GM19397 (cell line): ENCODE measurements around the gene ING2.
A peak's percentile ranks its signal among the peaks of the same experiment; 100 is the strongest.
"Not testable (repeated sequence)": the region's sequence is repeated elsewhere in the genome, so short reads cannot be mapped to it uniquely, and the experiment has no call there.

Experiments used
- ATAC-seq: cut with Tn5 transposase; IDR thresholded peaks from one replicate; pipeline ENCODE4 v1.9.1; 2021; ENCODE audit warnings: mild to moderate bottlenecking, moderate library complexity; ENCODE audit not compliant: unreplicated experiment

ING2 gene, protein sequence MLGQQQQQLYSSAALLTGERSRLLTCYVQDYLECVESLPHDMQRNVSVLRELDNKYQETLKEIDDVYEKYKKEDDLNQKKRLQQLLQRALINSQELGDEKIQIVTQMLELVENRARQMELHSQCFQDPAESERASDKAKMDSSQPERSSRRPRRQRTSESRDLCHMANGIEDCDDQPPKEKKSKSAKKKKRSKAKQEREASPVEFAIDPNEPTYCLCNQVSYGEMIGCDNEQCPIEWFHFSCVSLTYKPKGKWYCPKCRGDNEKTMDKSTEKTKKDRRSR

DNA sequence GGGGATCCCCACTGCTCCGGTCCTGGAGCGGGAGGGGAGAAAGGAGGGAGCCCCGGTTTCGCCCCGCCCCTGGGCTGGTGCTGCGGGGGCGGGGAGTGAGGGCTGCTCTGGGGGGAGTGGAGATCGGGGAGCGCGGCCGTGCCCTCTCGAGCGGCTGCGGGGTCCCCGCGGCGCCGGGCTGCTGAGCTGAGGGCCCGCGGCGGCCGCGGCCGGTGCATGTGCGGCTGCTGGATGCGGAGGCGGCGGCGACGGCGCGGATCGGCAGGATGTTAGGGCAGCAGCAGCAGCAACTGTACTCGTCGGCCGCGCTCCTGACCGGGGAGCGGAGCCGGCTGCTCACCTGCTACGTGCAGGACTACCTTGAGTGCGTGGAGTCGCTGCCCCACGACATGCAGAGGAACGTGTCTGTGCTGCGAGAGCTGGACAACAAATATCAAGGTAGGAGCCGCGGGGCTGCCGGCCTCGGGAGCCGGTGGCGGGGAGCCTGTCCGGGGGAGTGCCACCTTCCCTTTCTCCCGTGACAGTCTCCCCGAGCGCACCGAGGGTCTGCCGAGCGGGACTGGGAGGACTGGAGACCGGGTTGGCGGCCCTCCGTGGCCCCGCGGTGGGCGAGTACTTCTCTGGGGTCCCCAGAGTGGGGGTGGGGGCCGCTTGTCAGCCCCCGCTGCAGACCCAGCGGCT, at the start of gene ING2:
Gene ING2 (plus strand): TSS at position 129 of the 681 bp plus-strand sequence. CDS start 138 bp downstream, at position 267.
- ATAC-seq: peak; percentile 50

DNA sequence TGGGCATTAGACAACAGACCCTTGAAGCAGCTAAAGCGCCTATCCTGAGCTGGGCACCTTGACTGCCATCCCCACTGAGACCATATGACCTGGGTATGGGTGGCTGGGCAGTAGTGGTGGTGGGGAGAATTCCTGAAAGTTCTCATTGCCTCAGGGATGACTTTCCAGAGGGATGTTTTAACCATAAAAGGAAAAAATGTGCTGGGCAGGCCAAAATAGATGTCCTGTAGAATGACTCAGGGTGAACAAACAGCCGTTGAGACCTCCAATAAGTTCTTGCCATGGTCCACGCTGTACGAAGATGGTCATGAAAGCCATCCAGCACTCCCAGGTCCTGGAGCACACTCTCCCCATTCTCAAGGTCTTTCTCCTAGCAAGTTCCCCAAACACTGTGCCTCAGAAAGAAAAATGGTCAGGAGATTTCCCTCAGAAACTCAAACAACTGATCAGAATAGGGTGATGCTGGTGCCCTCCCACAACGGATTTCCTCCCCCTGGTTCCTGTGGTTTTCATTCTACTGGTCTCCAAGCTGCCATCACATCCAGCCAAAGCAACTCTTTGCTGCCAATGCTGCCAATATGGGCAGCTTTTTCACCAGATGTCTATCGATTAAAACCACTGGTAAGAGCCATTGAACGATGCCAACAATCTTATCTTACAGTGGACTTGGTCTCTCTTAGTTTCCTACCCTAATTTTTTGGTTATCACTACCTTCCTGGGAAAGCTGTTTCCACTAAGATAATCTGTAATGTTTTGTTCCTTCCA, 49.2 kb upstream of the ING2 start:
- ATAC-seq: no peak

DNA sequence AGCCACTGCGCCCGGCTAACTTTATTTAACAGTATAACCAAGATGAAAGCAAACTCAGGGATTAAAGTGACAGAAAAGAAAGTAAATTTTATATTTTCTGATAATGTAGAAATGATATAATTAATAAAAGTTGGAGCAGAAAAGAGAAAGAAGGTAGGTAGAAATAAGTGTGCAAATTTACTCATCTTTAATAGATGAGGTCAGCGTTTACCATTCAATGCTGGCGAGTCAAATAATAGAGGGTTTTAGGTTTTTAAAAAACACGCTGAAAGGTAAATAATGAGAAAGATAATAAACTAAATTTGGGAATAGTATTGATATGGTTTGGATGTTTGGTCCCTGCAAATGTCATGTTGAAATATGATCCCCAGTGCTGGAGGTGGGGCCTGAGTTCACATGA, 46.9 kb upstream of the ING2 start:
- no peak for ATAC-seq

DNA sequence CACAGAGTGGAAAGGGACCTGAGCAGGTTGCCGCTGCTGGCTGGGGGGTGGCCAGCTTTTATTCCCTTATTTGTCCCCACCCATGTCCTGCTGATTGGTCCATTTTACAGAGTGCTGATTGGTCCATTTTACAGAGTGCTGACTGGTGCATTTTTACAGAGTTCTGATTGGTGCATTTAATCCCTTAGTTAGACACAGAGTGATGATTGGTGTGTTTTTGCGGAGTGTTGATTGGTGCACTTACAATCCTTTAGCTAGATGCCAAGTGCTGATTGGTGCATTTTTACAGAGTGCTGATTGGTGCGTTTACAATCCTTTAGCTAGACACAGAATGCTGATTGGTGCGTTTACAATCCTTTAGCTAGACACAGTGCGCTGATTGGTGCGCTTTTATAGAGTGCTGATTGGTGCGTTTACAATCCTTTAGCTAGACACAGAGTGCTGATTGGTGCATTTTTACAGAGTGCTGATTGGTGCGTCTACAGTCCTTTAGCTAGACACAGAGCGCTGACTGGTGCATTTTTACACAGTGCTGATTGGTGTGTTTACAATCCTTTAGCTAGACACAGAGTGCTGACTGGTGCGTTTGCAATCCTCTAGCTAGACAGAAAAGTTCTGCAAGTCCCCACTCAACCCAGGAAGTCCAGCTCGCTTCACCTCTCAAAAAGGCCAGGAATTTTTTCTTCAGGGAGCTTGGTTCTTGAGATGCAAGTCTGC, 40.8 kb upstream of the ING2 start:
- ATAC-seq: not testable (repeated sequence)

DNA sequence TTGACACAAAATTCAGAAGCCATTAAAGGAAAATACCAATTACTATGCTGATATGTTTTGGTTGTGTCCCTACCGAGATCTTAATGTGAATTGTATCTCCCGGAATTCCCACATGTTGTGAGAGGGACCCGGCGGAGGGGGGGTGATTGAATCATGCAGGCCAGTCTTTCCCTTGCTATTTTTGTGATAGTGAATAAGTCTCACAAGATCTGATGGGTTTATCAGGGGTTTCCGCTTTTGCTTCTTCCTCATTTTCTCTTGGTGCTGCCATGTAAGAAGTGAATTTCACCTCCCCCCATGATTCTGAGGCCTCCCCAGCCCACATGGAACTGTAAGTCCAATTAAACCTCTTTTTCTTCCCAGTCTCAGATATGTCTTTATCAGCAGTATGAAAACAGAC, 39.0 kb upstream of the ING2 start:
- ATAC-seq: not testable (repeated sequence)

DNA sequence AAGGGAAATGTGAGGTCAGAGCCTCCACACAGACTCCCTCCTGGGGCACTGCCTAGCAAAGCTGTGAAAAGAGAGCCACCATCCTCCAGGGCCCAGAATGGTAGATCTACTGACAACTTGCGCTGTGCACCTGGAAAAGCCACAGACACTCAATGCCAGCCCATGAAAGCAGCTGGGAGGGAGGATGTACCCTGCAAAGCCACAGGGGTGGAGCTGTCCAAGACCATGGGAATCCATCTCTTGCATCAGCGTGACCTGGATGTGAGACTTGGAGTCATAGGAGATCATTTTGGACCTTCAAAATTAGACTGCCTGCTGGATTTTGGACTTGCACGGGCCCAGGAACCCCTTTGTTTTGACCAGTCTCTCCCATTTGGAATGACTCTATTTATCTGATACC, 37.6 kb upstream of the ING2 start:
- no peak for ATAC-seq

DNA sequence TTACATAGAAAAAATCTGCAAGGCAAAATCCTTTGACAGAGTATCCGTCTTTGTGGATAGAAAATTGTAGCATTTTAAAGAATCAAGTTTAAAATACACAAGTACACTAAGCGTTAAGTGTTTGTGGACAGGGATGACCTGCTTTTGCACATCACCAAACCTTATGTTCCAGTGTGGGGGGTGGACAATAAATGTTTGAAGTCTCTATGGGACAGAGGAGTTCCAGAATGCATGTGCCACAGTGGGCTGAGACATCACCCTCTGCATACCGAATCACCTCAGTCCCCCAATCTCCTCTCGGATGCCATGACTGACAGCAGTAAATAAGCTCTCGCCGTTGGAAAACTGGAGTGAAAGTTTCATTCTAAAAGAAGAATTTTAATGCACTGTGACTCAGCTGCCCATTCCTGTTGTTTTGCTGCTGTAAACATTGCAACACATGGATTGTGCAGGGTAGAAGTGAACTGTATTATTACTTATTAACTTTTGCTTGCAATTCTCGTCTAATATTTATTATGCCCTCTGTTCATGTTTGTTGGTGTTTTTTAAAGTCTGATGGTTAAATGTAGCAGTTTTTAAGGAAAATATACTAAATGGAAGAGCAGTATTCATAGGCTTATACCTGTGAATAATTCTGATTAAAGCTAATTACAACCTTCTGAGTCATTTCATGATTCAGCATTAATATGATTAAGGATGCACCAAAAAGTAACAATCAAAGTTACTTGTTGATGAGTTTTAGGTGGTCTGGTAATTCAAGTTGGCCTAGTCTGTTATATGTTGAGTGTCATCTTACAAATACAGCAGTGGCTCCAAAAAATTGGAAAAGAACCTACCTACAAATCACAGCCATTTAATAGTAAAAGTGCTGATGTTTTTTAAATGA, 36.4 kb upstream of the ING2 start:
- ATAC-seq: no peak

DNA sequence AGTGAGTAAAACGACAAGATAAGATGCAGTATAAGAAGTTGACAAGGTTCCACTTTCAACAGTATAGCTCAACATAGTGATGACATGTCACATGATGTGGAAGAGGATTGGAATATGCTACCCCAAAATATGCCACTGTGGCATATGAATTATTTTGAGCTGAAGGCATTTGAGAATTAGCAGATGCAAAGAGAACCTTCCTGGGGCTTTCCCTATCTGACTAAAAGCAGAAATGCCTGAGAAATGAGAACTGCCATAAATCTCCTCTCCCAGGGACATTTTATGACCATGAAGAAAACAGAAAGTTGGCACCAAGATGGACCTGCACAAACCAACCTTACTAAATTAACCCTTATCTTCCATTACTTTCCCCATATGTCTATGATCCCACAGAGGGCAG, 35.6 kb upstream of the ING2 start:
- ATAC-seq: no peak

DNA sequence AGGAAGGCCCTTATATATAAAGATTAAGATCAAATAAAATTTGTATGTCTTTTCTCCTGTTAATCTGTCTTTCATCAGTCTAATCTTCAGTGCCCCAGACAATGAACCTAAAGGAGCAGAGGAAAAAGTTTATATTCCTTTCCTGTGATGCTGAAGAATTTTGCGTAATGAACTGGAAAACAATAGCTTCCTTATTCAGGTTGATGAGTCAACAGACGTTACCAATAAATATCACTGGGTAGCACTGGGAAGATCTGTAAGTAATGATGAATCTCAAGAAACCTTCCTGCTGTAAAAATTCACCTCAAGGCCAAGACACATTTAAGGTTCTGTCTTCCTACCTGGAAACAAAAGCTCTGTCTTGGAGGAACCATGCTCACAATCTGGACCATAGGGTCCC, 34.9 kb upstream of the ING2 start:
- no peak for ATAC-seq

DNA sequence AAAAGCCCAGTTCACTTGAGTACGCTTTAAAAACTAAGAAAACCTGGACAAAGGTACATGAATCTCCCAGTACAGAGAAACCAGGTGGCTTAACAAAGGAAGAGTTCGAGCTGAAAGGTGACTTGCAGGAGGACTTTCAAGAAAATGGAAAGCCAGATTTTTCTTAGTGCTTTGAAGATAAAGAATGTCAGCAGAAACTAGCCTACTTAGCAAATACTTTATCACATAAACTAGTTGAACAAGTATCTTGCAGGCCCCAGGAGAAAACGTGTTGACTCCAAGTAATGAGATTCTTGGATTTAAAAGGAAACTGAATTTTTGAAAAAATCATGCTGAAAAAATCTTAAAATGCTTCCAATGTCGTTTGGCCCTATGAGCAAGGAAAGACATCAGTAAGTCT, 34.0 kb upstream of the ING2 start:
- no peak for ATAC-seq

DNA sequence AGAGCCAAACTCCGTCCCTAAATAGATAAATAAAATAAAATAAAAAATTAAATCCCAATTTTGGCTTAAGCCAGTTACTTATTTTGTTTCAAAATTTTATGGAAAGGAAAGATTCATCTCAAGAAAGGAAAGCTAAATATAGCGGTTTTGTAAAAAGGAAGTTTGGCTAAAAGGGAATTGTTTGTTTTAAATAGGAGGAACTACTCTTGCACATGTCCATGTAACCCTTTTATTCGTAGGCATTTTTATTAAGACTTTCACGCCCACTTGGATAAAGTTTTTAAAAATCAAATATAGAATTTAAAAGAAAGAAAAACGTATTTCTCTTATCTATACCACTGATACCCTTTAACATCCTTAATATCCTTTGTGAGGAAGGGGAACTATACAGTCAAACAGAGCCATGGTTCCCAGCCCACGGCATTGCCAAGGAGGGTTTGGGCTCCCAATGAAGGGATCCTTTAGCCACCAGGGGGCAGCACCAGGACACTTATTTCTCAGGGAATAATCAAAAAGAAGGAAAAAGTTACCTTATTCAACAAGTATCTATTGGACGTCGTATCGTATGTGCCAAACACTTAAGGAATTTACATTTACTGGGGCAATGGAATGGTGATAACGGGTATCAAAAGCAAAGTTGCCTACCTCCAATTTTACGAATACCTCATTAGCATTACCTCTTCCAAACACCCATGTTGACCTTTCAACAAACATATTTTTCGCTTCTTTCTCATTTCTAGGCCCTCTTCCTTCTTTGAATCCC, 32.7 kb upstream of the ING2 start:
- ATAC-seq: no peak

DNA sequence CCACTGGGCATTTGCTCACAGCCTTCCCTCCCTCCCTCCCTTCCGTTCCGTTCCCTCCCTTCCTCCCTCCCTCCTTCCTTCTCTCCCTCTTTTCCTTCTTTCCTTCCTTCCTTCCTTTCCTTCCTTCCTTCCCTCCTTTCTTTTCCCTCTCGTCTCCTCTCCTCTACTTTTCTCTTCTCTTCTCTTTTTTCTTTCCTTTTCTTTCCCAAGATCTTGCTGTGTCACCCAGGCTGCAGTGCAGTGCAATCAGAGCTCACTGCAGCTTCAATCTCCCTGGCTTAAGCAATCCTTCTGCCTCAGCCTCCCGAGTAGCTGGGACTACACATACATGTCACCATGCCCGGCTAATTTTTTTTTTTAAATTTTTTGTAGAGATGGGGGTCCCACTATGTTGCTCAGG, 26.7 kb upstream of the ING2 start:
- no peak for ATAC-seq

DNA sequence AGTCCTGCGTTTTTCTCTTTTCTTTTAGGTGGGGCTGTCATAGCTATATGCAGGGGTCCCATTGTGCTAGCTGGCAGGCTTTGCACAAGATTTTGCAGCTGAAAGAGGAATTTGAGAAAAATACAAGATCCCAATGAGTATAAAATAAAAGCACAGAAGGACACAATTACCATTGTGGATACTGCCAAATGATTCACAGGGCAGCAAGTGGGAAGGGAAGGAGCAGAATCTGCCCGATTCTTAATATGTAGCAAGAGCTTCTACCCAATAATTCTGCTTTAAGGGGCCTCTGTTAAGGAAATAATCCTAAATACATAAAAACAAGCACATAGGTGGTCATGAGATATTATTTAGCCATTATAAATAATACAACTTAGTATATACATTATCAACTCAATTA, 25.9 kb upstream of the ING2 start:
- ATAC-seq: no peak

DNA sequence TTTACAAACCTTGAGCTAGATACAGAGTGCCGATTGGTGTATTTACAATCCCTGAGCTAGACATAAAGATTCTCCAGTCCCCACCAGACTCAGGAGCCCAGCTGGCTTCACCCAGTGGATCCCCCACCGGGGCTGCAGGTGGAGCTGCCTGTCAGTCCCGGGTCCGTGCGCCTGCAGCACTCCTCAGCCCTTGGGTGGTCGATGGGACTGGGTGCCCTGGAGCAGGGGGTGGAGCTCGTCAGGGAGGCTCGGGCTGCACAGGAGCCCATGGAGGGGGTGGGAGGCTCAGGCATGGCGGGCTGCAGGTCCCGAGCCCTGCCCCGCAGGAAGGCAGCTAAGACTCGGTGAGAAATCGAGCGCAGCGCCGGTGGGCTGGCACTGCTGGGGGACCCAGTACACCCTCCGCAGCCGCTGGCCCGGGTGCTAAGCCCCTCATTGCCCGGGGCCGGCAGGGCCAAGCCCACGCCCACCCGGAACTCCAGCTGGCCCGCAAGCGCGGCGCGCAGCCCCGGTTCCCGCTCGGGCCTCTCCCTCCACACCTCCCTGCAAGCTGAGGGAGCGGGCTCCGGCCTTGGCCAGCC, 22.3 kb upstream of the ING2 start:
- ATAC-seq: not testable (repeated sequence)

DNA sequence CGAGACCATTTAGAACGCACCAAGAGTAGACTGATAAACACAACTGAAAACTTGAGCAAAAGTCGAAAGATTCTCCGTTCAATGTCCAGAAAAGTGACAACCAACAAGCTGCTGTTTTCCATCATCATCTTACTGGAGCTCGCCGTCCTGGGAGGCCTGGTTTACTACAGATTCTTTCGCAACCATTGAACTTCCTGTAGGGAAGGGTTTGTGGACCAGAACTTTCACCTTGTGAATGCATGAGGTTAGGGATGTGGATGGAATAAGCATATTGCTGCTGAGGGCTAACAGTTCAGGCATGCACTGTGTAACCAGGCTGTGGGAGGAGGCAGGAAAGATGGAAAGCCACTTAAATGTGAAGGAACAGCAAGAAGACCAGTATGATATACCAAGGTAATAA, 20.9 kb upstream of the ING2 start:
- ATAC-seq: no peak

DNA sequence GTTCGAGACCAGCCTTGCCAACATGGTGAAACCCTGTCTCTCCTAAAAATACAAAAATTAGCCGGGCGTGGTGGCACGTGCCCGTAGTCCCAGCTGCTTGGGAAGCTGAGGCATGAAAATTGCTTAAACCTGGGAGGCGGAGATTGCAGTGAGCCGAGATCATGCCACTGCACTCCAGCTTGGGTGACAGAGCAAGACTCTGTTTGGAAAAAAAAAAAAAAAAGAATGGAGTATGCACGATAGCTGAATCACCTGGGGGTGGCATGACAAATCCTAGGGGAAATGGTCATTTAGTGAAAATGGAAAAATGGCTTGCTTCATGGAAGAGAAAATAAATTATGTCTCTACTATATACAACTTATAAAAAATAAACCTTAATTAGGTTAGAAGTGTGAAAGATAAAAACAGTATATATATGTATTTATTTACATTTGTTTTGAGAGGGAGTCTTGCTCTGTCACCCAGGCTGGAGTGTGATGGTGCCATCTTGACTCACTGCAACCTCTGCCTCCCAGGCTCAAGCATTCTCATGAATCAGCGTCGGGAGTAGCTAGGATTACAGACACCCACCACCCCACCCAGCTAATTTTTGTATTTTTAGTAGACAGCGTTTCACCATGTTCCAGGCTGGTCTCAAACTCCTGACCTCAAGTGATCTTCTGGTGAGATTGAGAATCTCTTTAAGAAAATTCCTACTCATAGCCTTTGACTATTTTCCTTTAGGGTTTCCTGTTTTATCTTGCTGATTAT, 19.3 kb upstream of the ING2 start:
- ATAC-seq: no peak

DNA sequence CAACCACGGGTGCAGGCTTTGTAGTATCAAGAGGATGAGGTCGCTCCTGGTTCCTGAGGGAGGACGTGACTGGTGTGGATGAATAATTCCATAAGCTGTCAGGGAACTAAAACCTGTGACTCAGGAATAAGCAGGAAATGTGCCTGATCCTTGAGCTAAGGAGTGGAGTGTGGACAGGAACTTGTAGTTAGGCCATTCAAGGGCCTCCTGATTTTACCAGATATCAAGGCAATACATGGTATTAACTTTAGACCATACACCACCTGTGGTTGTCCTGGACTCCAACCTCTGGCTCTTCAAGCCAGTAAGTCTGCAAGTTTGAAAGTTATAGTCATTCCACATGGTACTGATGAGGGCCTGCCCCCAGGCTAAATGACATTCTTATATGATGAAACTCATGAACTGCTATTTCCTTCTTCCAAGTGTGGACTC, 12.1 kb upstream of the ING2 start:
- ATAC-seq: no peak

DNA sequence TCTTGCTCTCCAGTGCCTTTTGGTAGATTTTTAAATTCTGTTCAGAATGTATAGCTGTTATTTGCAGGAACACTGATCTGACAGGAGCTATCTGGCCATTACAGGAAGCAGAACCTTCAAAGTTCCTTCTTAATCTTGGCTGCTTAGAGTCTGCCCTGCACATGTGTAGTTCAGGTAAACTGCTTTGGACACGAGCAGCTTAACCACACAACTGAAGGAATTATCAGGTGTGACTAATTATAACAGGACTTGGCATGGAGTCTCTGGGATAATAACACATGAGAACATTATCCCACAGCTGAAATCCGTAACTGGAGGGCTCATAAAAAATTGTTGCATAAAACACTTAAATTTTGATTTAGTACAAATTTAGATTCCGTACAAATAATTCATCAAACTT, 11.6 kb upstream of the ING2 start:
- no peak for ATAC-seq

DNA sequence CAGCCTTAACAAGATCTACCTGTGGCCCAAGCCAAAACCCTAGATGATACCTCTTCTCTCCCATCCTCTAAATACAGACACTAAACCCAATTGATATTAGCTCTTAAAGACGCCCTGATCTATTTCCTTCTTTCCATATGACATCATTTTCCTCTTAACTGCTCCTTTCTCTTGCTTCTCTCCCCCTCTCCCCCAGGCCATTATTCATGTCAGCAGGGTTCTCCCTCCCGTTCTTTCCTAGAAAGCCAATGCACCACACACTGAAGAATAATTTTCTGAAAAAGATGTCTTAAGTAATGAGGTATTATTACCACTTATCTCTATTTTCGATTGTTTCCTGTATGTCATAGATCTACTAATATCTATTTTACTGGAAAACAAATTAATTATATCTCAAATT, 9.7 kb upstream of the ING2 start:
- ATAC-seq: no peak
